ENCODE measurements around the gene HOXB2.

Gene HOXB2

DNA sequence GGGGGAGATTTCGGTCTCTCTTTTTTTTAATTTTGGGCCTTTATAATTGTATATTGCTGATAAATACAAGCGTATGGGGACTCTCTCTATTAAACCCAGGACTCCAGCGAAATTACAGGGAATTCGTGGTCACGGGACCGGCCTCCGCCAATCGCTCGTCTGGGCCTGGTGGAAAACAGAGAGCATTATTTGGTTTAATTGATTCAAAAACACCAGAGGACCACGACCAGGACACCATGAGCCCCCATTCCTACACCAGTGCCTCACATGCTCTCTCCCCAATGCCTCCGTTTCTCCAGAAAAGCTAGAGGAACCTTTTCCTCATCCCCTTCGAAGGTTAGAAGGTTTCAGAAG lies at the start of gene HOXB2:
HOXB2 (minus strand) TSS at position 88 of the 354 bp plus-strand sequence. CDS start 198 bp downstream, outside the sequence.
- no peak for DNase-seq (ENCODE audit: low read depth in 1 of 2, low spot score in 1 of 2)

- peak; percentile 63 to 69 for DNase-seq (ENCODE audit: low read depth in 1 of 2, low spot score in 1 of 2)
Observed at GRCh38 chr17:48593840-48594537, 49.1 kb upstream of the HOXB2 start.

GRCh38 chr17:48593126-48593829 lies 48.4 kb upstream of the HOXB2 start, which contains the start of gene HOXB5:
Gene HOXB5, minus strand, starts transcription at chr17:48593779. Its CDS starts 97 bp downstream, at chr17:48593682.
- DNase-seq (ENCODE audit: low read depth in 1 of 2, low spot score in 1 of 2) = no peak

DNA sequence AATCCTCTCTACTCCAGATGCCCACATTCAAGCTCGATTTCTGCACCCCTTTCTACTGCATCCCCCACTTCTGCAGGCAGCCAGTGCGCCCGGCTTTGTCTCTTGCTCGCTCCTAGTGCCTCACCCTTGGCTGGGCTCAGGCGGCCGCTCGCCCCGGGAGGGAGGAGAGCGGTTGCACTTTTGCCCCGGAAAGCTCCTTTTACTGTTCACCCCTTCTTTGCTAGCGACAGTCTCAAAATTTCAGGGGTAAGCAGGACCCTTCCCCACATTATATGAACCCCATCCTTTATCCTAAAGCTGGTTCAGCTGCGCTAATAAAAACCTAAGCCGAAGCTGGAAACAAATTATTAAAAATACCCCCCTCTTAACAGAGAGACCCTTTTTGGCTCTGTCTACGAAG lies 47.7 kb upstream of the HOXB2 start:
- DNase-seq (ENCODE audit: low read depth in 1 of 2, low spot score in 1 of 2) = no peak

- DNase-seq (ENCODE audit: low read depth in 1 of 2, low spot score in 1 of 2) = no peak
Observed at GRCh38 chr17:48592057-48592514, 47.2 kb upstream of the HOXB2 start.

- no peak for DNase-seq (ENCODE audit: low read depth in 1 of 2, low spot score in 1 of 2)
Observed at GRCh38 chr17:48591255-48592056, 46.5 kb upstream of the HOXB2 start.

DNA sequence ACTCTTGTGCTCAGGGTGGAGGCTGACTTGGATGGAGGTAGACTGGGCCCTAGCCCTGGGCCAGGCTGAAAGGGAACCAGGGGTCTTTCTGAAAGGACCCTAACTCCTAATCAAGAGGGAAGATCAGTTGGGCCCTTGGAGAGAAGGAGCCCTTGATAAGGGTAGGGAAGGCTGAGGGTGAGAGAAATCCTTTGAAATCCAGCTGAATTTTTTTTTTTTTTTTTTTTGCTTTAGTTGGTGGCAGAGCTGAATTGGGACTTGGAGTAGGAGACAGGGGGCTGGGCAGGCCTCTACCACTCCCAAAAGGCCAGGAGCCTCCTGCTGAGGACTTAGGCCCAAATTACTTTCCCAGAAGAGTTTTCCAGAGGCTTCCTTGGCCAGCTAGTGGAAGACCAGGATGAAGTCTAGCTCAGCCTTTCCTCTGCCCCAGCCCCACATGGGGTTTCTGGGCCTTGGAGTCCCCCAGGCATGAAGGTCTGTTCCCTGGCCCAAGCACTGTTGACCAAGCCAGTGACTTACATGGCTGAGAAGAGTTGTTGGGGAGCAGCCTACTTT lies 45.8 kb upstream of the HOXB2 start:
- DNase-seq (ENCODE audit: low read depth in 1 of 2, low spot score in 1 of 2) = no peak

DNA sequence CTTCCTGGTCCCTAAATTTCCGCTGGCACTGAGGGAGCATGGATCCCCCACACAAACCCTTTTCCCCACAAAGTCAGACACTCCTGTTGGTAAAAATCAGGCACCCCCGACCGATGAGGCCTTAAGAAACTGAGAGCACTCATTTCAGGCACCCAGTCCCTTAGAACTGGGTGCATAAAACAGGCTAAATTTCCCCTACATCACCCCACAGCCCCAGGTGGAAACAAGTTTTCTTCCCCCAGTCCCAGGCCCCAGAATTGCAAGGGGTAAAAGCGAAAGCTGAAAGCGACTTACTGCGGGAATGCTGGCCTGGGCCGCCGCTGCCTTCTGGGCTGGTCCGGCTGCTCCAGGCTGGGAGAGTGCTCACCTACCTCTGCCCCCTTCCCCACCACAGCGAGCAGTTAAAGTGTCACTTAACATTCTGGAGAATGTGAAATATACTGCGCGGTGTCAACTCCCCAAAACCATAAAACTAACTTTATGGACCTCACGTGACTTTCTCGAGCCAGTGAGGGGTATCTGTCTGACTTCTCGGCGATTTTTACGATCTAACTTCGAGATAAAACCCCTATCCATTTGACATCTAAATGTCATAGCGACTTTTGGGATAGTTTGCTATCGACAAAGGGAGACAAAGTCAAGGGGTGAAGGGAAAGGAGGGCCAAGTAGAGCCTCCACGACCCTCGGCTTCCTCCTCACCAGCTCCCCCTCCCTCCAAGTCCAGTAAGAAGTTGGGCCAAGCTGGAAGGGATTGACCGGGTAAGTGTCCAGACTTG lies 45.1 kb upstream of the HOXB2 start, which contains the start of gene HOXB3:
HOXB3 (minus strand) TSS at position 411 of the 776 bp plus-strand sequence. CDS start 37,767 bp downstream, outside the sequence.
- DNase-seq (ENCODE audit: low read depth in 1 of 2, low spot score in 1 of 2) = no peak

DNA sequence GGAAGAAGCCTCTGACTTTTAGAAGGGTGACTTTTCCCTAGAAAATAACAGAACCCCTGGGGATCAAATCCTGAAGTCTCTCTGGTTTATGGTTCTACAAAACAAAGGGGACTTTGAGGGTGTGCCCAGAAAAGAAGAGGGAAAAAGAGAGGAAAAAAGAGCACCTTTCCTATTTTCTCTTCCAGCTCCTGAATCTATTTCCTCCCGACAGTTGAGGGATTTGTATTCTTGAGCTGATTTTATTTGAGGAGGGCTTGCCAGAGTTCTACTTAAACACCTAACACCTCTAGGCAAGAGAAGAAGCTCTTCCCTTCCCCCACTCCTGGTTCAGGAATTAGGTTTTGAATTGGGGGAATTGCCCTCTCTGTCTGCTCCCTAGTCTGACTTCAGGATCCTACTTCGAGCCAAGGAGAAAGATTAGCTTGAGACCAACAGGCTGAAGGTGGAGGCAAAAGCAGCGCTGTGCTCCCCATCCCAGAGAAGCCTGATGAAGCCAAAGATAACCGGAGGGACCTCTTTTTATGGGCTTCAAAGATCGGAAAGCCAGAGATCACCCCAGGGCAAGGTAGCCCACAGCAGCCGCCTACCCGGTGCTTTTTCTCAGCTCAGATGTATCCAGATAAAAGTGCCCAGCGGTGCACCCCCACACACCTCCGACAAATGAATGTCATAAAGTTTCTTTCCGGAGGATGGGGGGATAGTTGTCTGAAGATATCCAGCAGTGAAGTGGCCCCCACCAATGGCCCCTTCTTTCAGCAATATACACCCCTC lies 44.3 kb upstream of the HOXB2 start:
- no peak for DNase-seq (ENCODE audit: low read depth in 1 of 2, low spot score in 1 of 2)

- no peak for DNase-seq (ENCODE audit: low read depth in 1 of 2, low spot score in 1 of 2)
Observed at GRCh38 chr17:48588528-48588927, 43.6 kb upstream of the HOXB2 start.

DNA sequence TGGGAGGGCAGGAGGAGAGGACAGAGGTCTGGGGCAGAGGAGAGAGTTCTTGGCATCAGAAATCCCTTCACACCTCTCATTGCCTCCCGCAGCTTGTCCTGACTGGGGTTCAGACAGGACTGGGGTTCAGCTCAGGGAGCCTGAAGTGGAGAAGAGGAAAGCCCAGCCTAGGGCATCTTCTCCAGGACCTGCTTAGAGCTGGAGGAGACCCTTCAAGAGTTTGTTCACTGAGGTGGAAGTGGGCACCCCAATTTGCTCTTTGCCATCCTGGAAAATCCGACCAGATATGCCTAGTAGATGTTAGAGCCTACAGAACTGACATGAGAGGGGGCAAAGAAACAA lies 43.1 kb upstream of the HOXB2 start:
- no peak for DNase-seq (ENCODE audit: low read depth in 1 of 2, low spot score in 1 of 2)

DNA sequence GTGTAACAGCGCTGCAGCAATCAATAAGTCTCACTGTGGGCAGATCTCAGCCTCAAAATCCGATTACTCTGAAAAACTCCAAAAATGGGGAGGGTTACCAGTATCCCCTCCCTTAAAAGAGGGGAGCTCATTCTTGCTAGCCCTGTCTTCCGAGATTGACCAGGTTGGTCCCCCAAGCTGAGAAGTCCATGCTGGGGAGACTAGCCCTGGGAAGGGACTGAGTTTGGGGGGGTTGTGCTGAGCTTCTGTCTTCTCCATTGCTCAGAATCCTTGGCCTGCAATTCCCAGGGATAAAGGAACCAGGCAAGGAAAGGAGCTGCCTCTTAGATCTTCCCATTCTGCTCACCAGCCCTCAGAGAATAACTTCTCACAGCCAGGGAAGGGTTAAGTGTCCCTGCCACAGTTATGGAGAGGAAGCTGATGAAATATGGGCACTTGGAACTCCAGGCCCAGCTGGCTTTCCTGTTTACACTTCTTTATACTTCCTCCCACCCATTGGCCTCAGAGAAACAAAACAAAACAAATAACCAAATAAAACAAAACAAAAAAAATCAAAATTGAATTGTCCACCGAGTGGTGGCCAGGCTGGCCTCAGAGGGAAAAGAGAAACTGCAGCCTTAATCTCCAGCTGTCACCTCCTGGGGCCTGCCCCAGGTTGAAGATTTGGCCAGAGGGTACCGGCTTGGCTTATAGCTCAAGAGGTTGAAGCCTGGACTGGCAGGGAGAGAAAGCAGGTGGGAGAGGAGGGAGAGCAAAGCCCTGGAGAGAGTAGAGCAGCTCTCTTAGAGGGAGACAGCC lies 42.6 kb upstream of the HOXB2 start:
- DNase-seq (ENCODE audit: low read depth in 1 of 2, low spot score in 1 of 2) = no peak

GRCh38 chr17:48586355-48587258 lies 41.7 kb upstream of the HOXB2 start:
- no peak for DNase-seq (ENCODE audit: low read depth in 1 of 2, low spot score in 1 of 2)

DNA sequence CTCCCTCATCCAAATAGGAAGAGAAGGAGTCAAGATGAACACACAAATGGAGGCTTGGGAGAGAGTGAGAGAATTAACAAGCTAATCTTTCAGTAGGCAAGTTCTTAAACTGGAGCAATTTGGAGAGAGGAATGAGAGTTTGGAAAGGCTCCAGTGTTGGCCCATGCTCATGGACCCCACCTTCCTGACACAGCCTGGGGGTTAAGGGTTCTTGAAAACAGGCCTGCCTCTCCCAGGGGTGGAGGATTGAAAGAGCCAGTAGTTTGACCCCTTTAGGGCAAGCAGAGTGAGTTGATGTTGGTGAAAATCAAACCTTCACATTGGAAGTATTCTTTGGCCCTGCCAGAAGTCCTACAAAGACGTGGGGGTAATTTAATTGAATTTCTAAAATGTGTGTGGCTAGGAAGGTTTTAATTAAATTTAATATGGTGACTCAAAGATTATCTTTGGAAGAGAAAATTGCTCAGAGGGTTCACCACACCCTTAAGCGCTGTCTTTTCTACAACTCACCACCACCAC lies 39.4 kb upstream of the HOXB2 start:
- no peak for DNase-seq (ENCODE audit: low read depth in 1 of 2, low spot score in 1 of 2)

DNA sequence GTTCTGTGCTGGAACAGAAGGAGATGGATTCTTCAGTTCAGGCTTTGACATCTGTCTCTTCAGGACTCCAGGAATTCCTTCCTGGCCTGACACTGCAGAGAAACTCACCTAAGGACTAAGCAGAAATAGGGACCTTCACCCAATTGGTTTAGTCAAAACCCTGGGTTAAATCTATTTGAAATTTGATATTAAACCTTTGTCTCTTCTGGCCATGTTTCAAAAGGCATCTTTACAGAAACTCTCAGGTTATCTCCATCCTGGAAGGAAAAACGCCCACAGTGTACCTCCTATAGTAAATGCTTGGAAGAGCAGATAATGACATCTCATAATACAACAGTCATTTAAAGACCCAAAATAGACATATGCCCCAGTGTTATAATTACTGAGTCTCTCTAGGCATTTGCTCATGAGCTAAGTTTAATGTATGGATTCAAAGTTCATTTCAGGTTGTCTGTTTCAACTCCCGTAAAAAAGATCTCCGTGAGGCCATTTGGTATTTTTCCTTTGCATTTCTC lies 38.9 kb upstream of the HOXB2 start:
- no peak for DNase-seq (ENCODE audit: low read depth in 1 of 2, low spot score in 1 of 2)

- DNase-seq (ENCODE audit: low read depth in 1 of 2, low spot score in 1 of 2) = no peak
Observed at GRCh38 chr17:48582750-48583069, 37.8 kb upstream of the HOXB2 start.

DNA sequence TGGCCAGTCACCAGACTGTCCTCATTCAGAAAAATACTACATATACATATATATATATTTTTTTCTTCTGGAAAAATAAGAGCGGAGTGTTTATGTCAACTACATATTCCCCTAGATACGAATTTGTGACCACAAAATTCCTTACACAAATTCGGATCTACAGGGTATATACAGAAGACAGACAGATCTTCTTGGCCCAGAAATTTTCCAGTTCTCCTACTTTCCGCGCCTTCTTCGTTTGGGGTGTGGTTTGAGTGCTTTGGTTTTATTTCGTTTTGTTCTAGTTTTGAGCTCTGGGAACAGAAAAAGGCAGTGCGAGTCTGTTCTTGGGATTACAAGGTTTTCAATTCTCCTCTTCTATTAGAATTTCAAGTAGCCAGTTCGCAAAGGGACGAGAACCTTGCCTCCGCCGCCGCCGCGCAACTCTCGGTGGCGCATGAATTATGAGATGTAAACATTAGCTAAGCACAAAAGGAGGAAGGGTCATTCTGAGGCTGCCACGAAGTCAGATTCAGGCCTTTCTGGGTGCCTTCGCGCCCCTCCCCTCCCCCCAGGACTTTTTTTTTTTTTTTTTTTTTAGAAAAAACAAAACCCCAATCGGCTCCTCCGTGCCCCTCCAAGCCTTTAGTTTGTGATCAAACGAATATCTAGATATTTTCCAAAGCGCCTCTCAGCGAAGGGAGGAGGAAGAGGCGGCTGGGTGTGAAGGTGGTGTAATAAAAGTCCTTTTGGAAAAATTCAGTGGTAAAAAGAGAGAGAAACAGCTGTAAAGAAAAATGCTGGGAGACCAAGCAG lies 35.0 kb upstream of the HOXB2 start:
- no peak for DNase-seq (ENCODE audit: low read depth in 1 of 2, low spot score in 1 of 2)
